ENCODE results near the gene SLC25A42. TPM values are rescaled to one million over a fixed set of nuclear protein-coding genes. Genes with fewer than 3 reads are reported as not detected.

SLC25A42 gene
- total RNA-seq, 1 experiment from 2014 or later: 8.1 TPM

GRCh38 chr19:19076476-19076875 lies 12.7 kb downstream of the SLC25A42 start (continued):
- TF ChIP-seq ZNF532 (CRISPR knock-in tag; IDR thresholded peaks at IDR 0.05; ENCODE audit: borderline replicate concordance) (no peak), NR3C1 (CRISPR knock-in tag; conservative IDR thresholded peaks at IDR 0.05; ENCODE audit: low read depth) (no peak), ELF4 (CRISPR knock-in tag; IDR thresholded peaks at IDR 0.05; ENCODE audit: low read depth) (no peak), ZNF671 (CRISPR knock-in tag; IDR thresholded peaks at IDR 0.05) (no peak), SMAD4 (CRISPR knock-in tag; IDR thresholded peaks at IDR 0.05) (no peak), SP1 (CRISPR knock-in tag; conservative IDR thresholded peaks at IDR 0.05) (no peak)
- TF ChIP-seq, protein P1, sequence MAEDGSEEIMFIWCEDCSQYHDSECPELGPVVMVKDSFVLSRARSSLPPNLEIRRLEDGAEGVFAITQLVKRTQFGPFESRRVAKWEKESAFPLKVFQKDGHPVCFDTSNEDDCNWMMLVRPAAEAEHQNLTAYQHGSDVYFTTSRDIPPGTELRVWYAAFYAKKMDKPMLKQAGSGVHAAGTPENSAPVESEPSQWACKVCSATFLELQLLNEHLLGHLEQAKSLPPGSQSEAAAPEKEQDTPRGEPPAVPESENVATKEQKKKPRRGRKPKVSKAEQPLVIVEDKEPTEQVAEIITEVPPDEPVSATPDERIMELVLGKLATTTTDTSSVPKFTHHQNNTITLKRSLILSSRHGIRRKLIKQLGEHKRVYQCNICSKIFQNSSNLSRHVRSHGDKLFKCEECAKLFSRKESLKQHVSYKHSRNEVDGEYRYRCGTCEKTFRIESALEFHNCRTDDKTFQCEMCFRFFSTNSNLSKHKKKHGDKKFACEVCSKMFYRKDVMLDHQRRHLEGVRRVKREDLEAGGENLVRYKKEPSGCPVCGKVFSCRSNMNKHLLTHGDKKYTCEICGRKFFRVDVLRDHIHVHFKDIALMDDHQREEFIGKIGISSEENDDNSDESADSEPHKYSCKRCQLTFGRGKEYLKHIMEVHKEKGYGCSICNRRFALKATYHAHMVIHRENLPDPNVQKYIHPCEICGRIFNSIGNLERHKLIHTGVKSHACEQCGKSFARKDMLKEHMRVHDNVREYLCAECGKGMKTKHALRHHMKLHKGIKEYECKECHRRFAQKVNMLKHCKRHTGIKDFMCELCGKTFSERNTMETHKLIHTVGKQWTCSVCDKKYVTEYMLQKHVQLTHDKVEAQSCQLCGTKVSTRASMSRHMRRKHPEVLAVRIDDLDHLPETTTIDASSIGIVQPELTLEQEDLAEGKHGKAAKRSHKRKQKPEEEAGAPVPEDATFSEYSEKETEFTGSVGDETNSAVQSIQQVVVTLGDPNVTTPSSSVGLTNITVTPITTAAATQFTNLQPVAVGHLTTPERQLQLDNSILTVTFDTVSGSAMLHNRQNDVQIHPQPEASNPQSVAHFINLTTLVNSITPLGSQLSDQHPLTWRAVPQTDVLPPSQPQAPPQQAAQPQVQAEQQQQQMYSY (CRISPR knock-in tag; IDR thresholded peaks at IDR 0.05): no peak

GRCh38 chr19:19077103-19077502 lies 13.3 kb downstream of the SLC25A42 start:
- Mint-ChIP-seq H3K9me3 (no peaks in the 10 kb centered on the region), H3K27ac (no peak overlapping the region), H3K27me3 (ENCODE audit: low read depth) (peaks cover 96% of the 10 kb centered on the region), H3K4me3 (no peak overlapping the region), H3K36me3 (no peaks in the 10 kb centered on the region), H3K4me1 (no peaks in the 10 kb centered on the region)
- ATAC-seq (no peak), DNase-seq (ENCODE audit: low spot score) (no peak)
- POLR2A ChIA-PET: no interaction called here
- CTCF ChIA-PET: interaction anchor here (1.4 kb wide), 1 partner anchor 34 kb away, joined by 4 read pairs; no protein-coding TSS in a partner anchor
- TF ChIP-seq, protein P2, sequence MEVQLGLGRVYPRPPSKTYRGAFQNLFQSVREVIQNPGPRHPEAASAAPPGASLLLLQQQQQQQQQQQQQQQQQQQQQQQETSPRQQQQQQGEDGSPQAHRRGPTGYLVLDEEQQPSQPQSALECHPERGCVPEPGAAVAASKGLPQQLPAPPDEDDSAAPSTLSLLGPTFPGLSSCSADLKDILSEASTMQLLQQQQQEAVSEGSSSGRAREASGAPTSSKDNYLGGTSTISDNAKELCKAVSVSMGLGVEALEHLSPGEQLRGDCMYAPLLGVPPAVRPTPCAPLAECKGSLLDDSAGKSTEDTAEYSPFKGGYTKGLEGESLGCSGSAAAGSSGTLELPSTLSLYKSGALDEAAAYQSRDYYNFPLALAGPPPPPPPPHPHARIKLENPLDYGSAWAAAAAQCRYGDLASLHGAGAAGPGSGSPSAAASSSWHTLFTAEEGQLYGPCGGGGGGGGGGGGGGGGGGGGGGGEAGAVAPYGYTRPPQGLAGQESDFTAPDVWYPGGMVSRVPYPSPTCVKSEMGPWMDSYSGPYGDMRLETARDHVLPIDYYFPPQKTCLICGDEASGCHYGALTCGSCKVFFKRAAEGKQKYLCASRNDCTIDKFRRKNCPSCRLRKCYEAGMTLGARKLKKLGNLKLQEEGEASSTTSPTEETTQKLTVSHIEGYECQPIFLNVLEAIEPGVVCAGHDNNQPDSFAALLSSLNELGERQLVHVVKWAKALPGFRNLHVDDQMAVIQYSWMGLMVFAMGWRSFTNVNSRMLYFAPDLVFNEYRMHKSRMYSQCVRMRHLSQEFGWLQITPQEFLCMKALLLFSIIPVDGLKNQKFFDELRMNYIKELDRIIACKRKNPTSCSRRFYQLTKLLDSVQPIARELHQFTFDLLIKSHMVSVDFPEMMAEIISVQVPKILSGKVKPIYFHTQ (CRISPR knock-in tag; IDR thresholded peaks at IDR 0.05): no peak
- TF ChIP-seq, protein P3, sequence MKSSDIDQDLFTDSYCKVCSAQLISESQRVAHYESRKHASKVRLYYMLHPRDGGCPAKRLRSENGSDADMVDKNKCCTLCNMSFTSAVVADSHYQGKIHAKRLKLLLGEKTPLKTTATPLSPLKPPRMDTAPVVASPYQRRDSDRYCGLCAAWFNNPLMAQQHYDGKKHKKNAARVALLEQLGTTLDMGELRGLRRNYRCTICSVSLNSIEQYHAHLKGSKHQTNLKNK (CRISPR knock-in tag; IDR thresholded peaks at IDR 0.05): no peak
- TF ChIP-seq ZNF281 (CRISPR knock-in tag; IDR thresholded peaks at IDR 0.05) (no peak), ZBTB21 (CRISPR knock-in tag; IDR thresholded peaks at IDR 0.05; ENCODE audit: borderline replicate concordance) (no peak), ZNF423 (CRISPR knock-in tag; IDR thresholded peaks at IDR 0.05) (no peak), NFE2L1 (CRISPR knock-in tag; IDR thresholded peaks at IDR 0.05) (no peak)
- TF ChIP-seq, protein P4, sequence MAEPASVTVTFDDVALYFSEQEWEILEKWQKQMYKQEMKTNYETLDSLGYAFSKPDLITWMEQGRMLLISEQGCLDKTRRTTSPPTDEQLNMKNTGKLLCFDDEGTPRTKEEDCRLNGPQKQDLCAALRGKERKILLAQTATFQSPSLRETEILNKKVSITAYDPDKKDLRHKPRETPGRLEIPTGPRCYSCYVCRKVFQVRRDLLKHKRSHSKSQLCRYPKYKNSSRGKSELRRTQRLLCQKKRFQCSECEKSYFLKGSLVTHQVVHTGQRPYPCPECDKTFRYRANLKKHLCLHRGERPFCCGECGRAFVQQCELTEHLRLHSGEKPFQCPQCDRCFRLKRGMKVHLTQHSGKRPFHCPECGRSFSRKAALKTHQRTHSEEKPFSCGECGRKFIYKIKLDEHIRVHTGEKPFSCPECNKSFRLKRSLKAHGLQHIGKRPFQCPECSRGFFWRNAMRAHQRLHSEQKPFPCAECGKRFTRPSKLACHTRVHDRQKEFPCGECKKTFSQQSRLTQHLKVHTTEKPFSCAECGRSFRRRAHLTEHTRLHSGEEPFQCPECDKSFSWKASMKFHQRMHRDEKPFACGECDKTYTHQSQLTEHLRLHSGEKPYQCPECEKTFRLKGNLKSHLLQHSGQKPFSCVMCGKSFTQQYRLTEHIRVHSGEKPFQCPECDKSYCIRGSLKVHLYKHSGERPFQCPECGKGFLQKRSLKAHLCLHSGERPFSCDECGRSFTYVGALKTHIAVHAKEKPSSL (CRISPR knock-in tag; conservative IDR thresholded peaks at IDR 0.05): no peak
- TF ChIP-seq, protein P1 (CRISPR knock-in tag; IDR thresholded peaks at IDR 0.05): no peak
